H9 (cell line): ENCODE results near the gene PGAP6. TPM values are rescaled to one million over a fixed set of nuclear protein-coding genes. Genes with fewer than 3 reads are reported as not detected.

Experiments
- DNase-seq: peaks from one replicate; pipeline ENCODE4 v3.0.0-alpha.2; 2017
- H2AFZ ChIP-seq: one replicate; pipeline ENCODE4 v1.6.1; 2013; ENCODE audit warnings: mild to moderate bottlenecking, low read length, control low read depth, moderate library complexity
- H2AK5ac ChIP-seq: 2 replicates; pipeline ENCODE4 v1.6.1; 2013; ENCODE audit warnings: low read length, control low read depth, mixed read lengths; ENCODE audit not compliant: insufficient read length
- H2BK120ac ChIP-seq: one replicate; pipeline ENCODE4 v1.6.1; 2013; ENCODE audit warnings: low read depth, mild to moderate bottlenecking, low read length, control low read depth, inconsistent platforms; ENCODE audit not compliant: poor library complexity, severe bottlenecking
- H2BK12ac ChIP-seq: 2 replicates; pipeline ENCODE4 v1.6.1; 2013; ENCODE audit warnings: low read length, control low read depth, mixed read lengths, low read depth; ENCODE audit not compliant: insufficient read length
- H2BK15ac ChIP-seq: 2 replicates; pipeline ENCODE4 v1.6.1; 2013; ENCODE audit warnings: low read depth, low read length, control low read depth
- H2BK20ac ChIP-seq: one replicate; pipeline ENCODE4 v1.6.1; 2013; ENCODE audit warnings: low read depth, mild to moderate bottlenecking, low read length, control low read depth, inconsistent platforms; ENCODE audit not compliant: poor library complexity, severe bottlenecking
- H2BK5ac ChIP-seq: 2 replicates; pipeline ENCODE4 v1.6.1; 2013; ENCODE audit warnings: low read length, control low read depth, mixed read lengths; ENCODE audit not compliant: insufficient read length
- H3K14ac ChIP-seq: 2 replicates; pipeline ENCODE4 v1.6.1; 2013; ENCODE audit warnings: low read length, control low read depth; ENCODE audit not compliant: insufficient read depth
- H3K18ac ChIP-seq: 2 replicates; pipeline ENCODE4 v1.6.1; 2013; ENCODE audit warnings: low read depth, mild to moderate bottlenecking, mixed read lengths, low read length, control low read depth; ENCODE audit not compliant: insufficient read length
- H3K23ac ChIP-seq: 2 replicates; pipeline ENCODE4 v1.6.1; 2013; ENCODE audit warnings: low read length, control low read depth, mixed read lengths, low read depth; ENCODE audit not compliant: insufficient read length
- H3K23me2 ChIP-seq: 2 replicates; pipeline ENCODE4 v1.6.1; 2013; ENCODE audit warnings: low read depth, mild to moderate bottlenecking, mixed read lengths, low read length, control low read depth; ENCODE audit not compliant: insufficient read length, poor library complexity, severe bottlenecking
- H3K27ac ChIP-seq: 2 replicates; pipeline ENCODE4 v1.5.1; 2013; ENCODE audit warnings: low read length, control low read depth, mixed read lengths, low read depth; ENCODE audit not compliant: insufficient read length
- H3K27me3 ChIP-seq: 2 replicates; pipeline ENCODE4 v1.6.1; 2013; ENCODE audit warnings: low read length, control low read depth, inconsistent platforms; ENCODE audit not compliant: insufficient read depth
- H3K4ac ChIP-seq: 2 replicates; pipeline ENCODE4 v1.6.1; 2013; ENCODE audit warnings: low read depth, mild to moderate bottlenecking, control low read depth, inconsistent platforms, low read length, moderate library complexity
- H3K4me1 ChIP-seq: 2 replicates; pipeline ENCODE4 v1.6.1; 2013; ENCODE audit warnings: low read length, control low read depth, inconsistent platforms; ENCODE audit not compliant: insufficient read depth
- H3K4me2 ChIP-seq: 2 replicates; pipeline ENCODE4 v1.6.1; 2013; ENCODE audit warnings: low read length, control low read depth, mixed read lengths; ENCODE audit not compliant: insufficient read length, insufficient read depth
- H3K56ac ChIP-seq: 2 replicates; pipeline ENCODE4 v1.6.1; 2013; ENCODE audit warnings: low read depth, mild to moderate bottlenecking, mixed read lengths, low read length, control low read depth; ENCODE audit not compliant: insufficient read length
- H3K79me1 ChIP-seq: 2 replicates; pipeline ENCODE4 v1.6.1; 2013; ENCODE audit warnings: low read depth, mild to moderate bottlenecking, moderate library complexity, low read length, control low read depth, inconsistent platforms; ENCODE audit not compliant: insufficient read depth, poor library complexity, severe bottlenecking
- H3K79me2 ChIP-seq: 2 replicates; pipeline ENCODE4 v1.6.1; 2013; ENCODE audit warnings: low read length, control low read depth, inconsistent platforms; ENCODE audit not compliant: insufficient read depth
- H3K9ac ChIP-seq: 2 replicates; pipeline ENCODE4 v1.6.1; 2013; ENCODE audit warnings: low read length, control low read depth, mixed read lengths; ENCODE audit not compliant: insufficient read length; ENCODE audit errors: extremely low read depth
- H3K9me3 ChIP-seq: one replicate; pipeline ENCODE4 v1.6.1; 2013; ENCODE audit warnings: low read depth, low read length, inconsistent platforms; ENCODE audit not compliant: control insufficient read depth
- H3T11ph ChIP-seq: one replicate; pipeline ENCODE4 v1.6.1; 2013; ENCODE audit warnings: mild to moderate bottlenecking, low read length, control low read depth, inconsistent platforms
- H4K20me1 ChIP-seq: one replicate; pipeline ENCODE4 v1.6.1; 2013; ENCODE audit not compliant: control insufficient read depth, insufficient read length, insufficient read depth
- H4K5ac ChIP-seq: 2 replicates; pipeline ENCODE4 v1.6.1; 2013; ENCODE audit warnings: low read depth, mild to moderate bottlenecking, mixed read lengths, low read length, control low read depth; ENCODE audit not compliant: insufficient read length
- H4K8ac ChIP-seq: replicated peaks from 2 replicates; pipeline ENCODE4 v1.6.1; 2013; ENCODE audit warnings: low read length, control low read depth, mixed read lengths, low read depth; ENCODE audit not compliant: insufficient read length
- H4K91ac ChIP-seq: 2 replicates; pipeline ENCODE4 v1.6.1; 2013; ENCODE audit warnings: low read depth, mild to moderate bottlenecking, moderate library complexity, mixed read lengths, low read length, control low read depth; ENCODE audit not compliant: insufficient read length
- H3K27ac Mint-ChIP-seq, 3 experiments: 2 replicates in 2 of 3; 3 replicates in 1 of 3; pipeline ENCODE4 v1.8.0; 2020 to 2021; ENCODE audit warnings: mixed read lengths in 3 of 3, mild to moderate bottlenecking in 1 of 3, moderate library complexity in 1 of 3
- H3K27me3 Mint-ChIP-seq: 2 replicates; pipeline ENCODE4 v1.8.0; 2021; ENCODE audit warnings: low read depth, mild to moderate bottlenecking, moderate library complexity, mixed read lengths
- H3K36me3 Mint-ChIP-seq, 3 experiments: 2 replicates in 2 of 3; 3 replicates in 1 of 3; pipeline ENCODE4 v1.8.0; 2020 to 2021; ENCODE audit warnings: low read depth in 3 of 3, mixed read lengths in 3 of 3; ENCODE audit not compliant: insufficient read depth in 1 of 3
- H3K4me1 Mint-ChIP-seq, 2 experiments: 2 replicates each; pipeline ENCODE4 v1.8.0; 2020; ENCODE audit warnings: mixed read lengths in 2 of 2
- H3K4me3 Mint-ChIP-seq, 2 experiments: 2 replicates in 1 of 2; 3 replicates in 1 of 2; pipeline ENCODE4 v1.8.0; 2020 to 2021; ENCODE audit warnings: mild to moderate bottlenecking in 2 of 2, mixed read lengths in 2 of 2, moderate library complexity in 1 of 2
- H3K9me3 Mint-ChIP-seq, 2 experiments: 2 replicates in 1 of 2; 3 replicates in 1 of 2; pipeline ENCODE4 v1.8.0; 2020; ENCODE audit warnings: mild to moderate bottlenecking in 2 of 2, mixed read lengths in 2 of 2, moderate library complexity in 1 of 2
- CTCF ChIP-seq: fragments of 200-600 bp; sonication (generic); conservative IDR thresholded peaks from 3 replicates; pipeline ENCODE4 v1.8.0; 2021; ENCODE audit warnings: antibody characterized with exemption, mild to moderate bottlenecking
- WGBS: extraction: QIAGEN DNeasy Blood & Tissue Kit; methylation state at CpG from one replicate; pipeline ENCODE4 v1.1.7; 2013; ENCODE audit warnings: missing lambda C conversion rate, low lambda C conversion rate, mixed read lengths; ENCODE audit not compliant: insufficient read length; ENCODE audit errors: extremely low coverage; 5-methylcytosine and 5-hydroxymethylcytosine counted together
- total RNA-seq: library from RNA; stranded (reverse); gene quantifications from 2 replicates; pipeline ENCODE4 v1.2.1, GENCODE V29; 2021

PGAP6 gene
- total RNA-seq, 1 experiment from 2014 or later = 111 TPM

GRCh38 chr16:337437-337836 lies 44.3 kb downstream of the PGAP6 start:
- Histone ChIP-seq H2AFZ (no peak overlapping the region), H3K4ac (no peak overlapping the region), H3K27me3 (no peaks in the 10 kb centered on the region), H2BK5ac (no peak overlapping the region), H3K4me2 (no peak overlapping the region), H3K9ac (no peak overlapping the region), H3K23ac (no peak overlapping the region), H2AK5ac (no peak overlapping the region), H2BK120ac (no peak overlapping the region), H4K20me1 (peaks cover 6% of the 10 kb centered on the region), H3K18ac (no peak overlapping the region), H3K79me1 (no peaks in the 10 kb centered on the region), H2BK15ac (no peak overlapping the region), H2BK12ac (no peak overlapping the region), H3K9me3 (no peaks in the 10 kb centered on the region), H4K8ac (no peak overlapping the region), H2BK20ac (no peak overlapping the region), H3K79me2 (peaks cover 43% of the 10 kb centered on the region; the same call in 1 of the 2 replicates), H3K23me2 (no peaks in the 10 kb centered on the region), H4K91ac (no peak overlapping the region), H3K56ac (no peak overlapping the region), H3K27ac (no peak overlapping the region), H3K4me1 (no peaks in the 10 kb centered on the region), H3T11ph (no peak overlapping the region), H4K5ac (no peak overlapping the region), H3K14ac (no peak overlapping the region)
- no CpG with 5 or more reads among the region's 10 CpGs for WGBS
- Mint-ChIP-seq H3K27ac (no peak overlapping the region), H3K4me3 (no peak overlapping the region), H3K36me3 (peaks cover 7 to 16% (median 8%) of the 10 kb centered on the region in 3 experiments), H3K4me1 (peaks cover 5 to 10% of the 10 kb centered on the region in 2 experiments), H3K27me3 (no peaks in the 10 kb centered on the region), H3K9me3 (no peaks in the 10 kb centered on the region; a peak in 1 of 5 replicates)
- TF ChIP-seq CTCF = no peak
- DNase-seq = no peak
